HG02870 (cell line): Measurements from ENCODE around the gene MEOX2.

Experiments used
- ATAC-seq: cut with Tn5 transposase; IDR thresholded peaks from one replicate; pipeline ENCODE4 v1.9.1; 2021; ENCODE audit warnings: mild to moderate bottlenecking, moderate library complexity; ENCODE audit not compliant: unreplicated experiment

MEOX2 gene

DNA sequence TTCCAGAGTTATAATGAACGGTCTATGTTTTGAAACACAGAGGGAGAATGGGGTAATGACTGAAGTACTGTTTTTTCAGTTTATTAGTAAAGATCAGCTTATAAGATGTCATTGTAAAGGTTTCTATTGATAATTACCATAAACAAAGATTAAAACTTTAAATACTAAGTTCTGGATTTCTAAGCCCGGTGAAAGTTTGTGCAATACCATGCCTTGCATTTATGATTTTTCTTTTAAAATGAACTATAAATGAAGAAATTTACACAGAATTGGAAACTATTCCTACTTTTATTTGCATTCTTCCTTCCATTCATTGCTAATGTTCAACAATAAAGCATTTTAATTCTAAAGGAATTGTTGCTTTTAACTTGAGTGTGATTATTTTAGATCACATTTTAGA lies 4.9 kb downstream of the MEOX2 start:
- ATAC-seq: no peak

DNA sequence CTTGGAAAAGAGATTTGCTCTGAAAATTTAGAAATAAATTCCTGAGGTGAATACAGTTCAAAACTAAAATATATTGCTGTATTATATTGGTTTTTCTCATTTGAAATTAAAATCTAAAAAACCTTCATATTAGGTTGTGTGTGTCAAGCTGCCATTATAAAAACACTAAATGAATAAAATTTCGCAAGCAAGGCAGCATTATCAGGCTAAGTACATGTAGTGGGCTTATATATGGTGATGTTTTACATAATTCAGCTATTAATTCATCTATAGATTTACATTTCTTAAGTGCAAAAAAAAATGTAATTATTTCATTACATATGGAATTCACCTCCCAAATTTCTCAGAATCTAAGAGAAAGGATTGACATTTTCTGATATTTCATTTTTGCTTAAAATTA lies 5.3 kb downstream of the MEOX2 start:
- no peak for ATAC-seq

DNA sequence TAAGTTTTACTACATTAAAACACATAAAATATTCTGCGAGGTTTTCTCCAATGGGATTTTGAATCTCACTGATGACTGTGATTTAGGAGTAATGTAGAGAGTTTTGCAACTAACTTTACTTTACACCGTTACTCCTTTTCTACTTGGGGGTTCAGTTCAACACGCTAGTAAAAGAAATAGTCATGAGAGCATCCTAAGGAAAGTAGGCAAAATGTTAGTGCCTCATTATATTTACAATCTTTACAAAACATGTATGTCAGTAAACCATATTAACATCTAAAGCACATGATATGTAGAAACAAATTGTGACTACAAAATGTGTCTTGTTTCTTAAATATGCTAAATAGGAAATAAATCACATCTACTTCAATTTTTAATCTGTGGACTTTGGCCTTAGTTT lies 6.0 kb downstream of the MEOX2 start:
- ATAC-seq: no peak

DNA sequence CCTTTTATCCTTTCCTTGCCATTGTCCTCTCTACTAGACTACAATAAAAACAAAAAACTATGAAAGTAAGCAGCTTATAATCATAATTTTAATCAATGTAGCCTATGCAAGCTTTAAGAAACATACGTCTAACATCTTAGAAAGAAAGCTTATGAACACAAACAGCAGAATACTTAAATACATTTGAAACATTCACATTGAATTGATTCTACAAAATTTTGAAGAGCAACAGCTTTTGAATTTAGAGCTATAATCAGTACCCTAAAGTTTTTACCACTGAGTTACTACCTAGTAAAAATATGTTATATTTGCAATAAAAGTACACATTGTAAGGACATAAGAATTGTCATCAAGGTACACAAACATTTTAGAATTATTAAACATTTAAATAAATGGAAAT lies 7.2 kb downstream of the MEOX2 start:
- no peak for ATAC-seq

DNA sequence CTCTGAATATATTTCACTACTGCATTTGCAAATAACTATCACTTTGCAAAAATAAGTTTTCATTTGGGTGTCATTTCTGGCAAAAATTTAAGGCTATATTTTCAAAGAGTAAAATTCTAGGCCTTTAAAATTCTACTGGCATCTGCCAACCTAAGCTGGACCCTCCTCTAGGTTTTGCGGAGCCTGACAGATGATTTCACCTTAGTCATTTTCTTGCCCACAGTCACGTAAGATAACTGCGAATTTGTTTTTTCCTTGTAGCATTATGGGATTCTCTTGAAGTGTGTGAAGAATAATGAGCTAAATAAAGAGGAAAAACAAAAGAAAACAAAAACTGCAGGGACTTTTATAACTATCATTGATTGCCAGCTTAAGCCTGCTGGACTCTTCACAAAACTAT lies 7.8 kb downstream of the MEOX2 start:
- ATAC-seq: no peak

DNA sequence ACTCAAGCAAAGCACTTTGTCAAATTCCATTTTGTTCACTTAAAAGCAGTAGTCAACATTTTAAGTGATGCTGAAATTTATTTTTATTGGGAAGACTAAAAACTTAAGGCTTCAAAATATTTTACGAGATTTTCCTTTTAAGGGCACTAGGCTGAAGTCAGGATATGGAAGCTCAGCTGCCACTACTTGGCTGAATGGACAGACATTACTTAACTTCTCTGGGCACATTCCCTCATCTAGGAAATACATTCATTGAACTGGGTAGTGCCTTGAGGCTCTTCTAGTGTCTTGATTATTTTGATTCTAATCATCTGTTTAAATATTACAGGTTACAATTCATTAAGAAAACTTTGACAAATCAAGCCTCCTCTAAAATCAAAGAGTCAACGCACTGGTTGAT lies 11.1 kb downstream of the MEOX2 start:
- no peak for ATAC-seq

DNA sequence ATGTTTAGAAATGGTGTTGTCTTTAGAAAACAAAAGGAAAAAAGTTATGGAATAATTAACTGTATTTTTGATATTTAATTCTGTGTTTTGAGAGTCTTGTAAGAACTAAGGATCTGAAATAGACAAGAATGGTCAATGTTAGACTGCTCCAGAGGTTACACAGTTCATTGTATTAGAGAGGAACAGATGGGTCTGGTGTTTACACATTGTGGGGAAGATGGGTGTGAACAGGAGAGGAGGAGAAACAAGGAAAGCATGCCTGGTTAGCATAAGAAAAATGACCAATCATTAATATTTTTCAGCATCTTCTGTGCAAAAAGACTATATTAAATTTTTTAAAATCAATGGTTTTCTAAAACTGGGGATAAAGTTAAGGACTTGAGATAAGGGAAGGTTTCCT lies 11.9 kb downstream of the MEOX2 start:
- no peak for ATAC-seq

DNA sequence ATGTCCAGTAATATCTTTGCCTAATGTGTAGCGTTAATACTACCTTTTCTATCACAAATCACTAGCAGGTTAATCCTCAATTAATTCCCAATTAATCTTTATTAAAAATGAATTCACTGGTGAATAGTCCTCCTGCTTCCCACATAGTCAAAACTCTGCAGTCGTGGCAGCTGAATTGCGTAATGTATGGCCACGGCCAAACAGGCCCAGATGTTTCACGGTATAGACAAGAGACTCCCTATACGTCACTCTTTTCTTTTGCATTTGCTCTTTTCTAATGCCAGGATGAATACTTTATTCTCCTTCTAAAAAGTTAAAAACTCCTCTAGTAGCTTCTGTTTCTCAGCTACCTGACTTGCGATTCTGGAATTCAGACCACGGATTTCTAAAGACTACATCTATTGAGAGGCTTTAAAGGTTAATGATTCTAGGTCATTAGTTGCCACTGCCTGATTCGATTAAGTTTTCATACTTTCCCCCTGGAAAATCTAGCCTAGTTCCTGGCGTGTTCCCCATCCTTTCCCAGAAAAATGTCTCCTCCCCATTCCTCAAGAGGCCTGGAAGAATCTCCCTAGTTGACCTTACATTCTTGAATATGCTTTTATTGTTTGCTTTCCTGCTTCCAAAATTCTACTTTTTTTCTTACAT lies 16.9 kb downstream of the MEOX2 start:
- ATAC-seq: no peak

DNA sequence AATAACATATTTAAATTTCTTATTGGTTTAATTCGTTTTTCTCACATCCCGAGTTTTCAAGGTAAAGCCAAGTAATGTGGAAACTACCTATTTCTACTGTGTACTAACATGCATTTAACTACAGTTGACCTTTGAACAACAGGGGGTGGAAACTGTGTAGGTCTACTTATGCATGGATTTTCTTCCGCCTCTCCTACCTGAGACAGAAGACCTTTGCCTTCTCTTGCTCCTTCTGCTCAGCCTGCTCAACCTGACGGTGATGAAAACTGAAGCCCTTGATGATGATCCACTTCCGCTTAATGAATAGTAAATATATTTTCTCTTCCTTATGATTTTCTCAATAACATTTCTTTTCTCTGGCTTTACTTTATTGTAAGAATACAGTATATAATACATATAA lies 18.5 kb downstream of the MEOX2 start:
- no peak for ATAC-seq

DNA sequence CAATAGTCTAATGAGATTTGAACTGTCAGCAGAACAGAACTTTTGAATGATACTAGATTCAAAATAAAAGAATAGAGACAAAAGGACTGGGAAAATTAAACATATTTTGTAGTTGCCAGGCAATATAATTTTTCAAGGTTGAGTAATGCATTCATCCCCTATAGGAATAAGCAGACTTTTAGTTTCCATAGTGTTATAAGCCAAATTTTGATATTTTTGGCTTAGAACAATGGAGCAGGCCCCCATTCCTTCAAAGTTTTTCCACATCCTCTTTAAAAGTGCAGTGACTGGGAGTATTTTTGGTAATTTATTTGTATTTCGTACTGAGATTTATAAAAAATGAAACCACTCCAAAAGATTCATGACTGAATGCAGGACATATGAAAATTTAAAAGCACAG lies 24.0 kb downstream of the MEOX2 start:
- no peak for ATAC-seq

DNA sequence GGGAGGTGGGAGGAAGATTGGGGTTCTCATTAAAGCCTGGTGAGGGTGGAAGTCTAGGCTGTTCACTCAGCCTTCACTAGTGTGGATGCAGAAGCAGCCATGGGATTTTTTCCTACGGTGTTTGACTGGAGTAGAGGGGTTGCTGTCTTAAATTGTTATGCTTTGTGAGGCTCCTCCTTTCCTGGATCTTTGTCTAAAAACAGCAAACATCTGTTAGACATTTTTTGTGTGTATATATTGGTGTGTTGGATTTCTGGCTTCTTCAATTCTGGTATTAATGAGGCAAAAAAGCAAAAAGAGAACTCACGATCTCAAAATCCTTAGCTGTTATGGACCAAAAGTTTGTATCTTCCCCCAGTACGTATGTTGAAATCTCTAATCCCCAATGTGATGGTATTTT lies 28.2 kb downstream of the MEOX2 start:
- ATAC-seq: no peak

DNA sequence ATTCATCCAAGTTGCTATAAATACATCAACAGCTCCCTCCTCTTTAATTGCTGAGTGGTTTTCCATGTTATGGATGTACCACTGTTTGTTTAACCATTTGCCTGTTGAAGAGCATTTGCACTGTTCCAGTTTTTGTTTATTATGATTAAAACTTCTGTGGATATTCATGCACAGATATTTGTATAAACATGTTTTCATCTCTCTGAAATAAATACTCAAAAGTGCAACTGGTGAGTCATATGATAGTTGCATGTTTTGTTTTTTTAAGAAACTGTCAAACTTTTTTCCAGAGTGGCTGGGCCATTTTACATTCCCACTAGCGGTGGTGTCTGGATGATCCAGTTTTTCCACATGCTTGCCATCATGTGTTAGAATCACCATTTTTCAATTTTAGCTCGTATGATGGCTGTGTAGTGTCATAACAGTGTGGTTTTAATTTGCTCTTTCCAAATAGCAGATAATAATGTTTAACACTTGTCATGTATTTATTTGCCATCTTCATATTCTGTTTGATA lies 33.6 kb downstream of the MEOX2 start:
- ATAC-seq: no peak

DNA sequence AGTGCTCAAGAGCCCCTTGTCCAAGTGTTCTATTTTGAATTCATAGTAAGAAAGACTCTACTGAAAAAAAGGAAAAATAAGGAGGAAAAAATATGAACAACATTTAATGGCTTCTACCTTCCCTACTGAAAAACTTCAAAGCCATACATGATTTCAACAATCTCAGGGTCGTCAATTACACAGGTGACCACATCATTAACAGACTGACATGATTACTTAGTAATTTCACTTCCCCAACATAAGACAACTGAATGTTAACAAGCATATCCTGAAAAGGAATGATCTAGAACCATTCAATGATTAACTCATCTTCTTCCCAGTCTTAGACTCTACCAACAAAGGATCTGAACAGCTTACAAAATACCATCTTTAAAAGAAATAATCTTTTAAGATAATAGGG lies 34.8 kb downstream of the MEOX2 start:
- no peak for ATAC-seq

DNA sequence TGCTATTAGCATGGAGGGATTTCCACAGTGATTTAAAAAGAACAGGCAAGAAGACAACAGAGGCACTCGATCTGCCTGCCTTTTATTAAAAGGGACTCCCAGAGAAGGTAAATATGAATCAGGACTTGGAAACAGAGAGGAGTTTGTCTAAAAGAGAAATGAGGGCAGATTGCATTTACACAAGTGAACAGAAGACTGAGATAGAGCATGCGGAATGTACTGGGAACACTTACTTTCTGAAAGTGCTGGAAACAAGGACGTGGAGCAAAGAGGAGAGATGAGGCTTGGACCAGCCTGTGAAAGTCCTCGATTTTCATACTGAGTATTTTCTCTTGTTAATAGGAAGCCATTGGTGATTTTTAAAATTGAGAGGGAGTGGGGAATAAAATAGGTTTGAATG lies 35.7 kb downstream of the MEOX2 start:
- ATAC-seq: no peak

DNA sequence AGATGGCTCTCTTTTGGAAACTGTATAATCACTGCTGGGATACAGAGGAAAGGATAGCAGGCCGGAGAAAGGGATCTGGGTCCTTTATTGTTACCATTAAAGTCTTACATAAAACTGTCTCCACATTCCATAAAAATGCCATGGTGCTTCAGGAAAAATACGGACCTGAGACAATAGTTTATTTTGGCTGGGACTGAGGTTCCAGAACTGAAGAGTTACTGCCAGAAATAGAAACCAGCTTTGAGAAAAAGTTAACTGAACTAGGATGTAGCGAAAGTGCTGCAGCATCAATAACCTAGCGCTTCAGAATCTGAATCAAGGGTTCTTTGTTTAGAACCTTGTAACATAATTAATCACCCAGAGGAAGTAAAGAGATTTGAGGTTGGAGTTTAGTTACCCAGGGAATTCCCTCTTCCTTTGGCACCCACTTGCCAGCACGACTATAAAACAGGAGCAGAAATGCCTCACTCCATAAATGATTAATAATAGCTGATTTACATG lies 38.0 kb downstream of the MEOX2 start:
- ATAC-seq: no peak

DNA sequence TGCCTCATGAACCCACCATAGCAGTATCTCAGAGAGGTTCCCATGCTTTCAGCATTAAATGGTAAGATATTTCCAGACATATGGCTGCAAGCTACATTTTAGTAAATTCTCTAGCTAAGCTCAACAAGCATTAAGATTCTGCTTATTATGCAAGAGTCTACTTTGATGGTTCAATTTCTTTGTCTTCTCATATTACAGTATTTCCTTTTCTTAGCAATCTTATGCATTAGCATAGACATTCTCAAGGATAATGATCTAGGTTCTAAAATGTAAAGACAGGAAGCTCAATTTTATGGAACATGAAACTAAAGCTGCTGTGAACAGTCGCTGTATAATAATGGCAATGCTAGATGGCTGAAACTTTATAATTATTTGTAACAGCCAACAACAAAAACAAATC lies 39.2 kb downstream of the MEOX2 start:
- no peak for ATAC-seq

DNA sequence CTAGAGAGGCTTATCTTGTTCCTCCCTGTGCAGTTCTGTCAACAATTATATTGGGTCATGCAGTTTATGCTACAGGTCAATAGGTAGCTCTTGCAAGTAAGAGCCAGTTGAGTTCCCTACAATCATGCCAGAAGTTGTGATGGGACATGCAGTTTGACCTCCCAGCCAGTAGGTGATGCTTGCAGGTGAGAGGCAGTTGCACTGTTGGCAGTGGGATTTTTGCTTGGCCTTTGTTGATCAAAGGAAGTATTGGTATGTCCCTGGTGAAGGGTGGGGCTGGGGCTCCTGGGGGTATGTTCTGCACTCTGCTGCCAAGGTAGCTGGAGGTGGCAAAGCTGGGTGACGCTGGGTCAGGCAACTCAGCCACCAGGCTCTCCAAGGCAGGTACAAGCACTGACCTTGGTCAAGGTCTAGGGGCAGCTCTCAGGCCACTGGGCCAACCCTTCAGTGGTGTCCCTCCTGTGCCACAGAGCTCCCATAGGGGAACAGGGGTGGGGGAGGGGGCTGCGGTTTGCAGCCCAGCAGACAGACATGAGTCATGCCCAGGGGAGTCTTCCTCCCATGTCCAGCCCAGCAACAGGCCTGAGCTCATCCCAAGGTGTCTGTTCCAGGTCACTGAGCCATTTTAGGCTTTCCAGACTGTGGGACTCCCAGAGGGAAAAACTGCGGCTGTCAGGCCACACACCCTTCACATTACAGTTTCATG lies 43.3 kb downstream of the MEOX2 start:
- ATAC-seq: no peak

DNA sequence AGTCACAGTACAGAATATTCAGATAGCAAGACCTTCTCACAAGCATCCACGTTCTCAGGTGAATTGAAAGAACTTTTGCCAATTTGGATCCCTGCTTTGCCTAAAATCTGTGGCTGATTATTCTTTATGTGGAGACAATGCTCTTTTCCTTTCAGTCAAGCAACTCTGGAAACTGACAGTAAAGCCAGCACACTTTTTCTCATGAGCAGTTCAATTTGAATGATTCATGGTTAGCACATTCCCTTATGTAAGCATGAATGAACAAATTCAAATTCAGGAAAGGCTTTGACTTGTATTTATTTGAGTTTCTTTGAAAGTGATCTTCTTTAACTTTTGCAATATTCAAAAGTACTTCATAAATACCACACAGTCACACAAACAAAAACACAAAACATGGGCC lies 57.6 kb downstream of the MEOX2 start:
- ATAC-seq: no peak

DNA sequence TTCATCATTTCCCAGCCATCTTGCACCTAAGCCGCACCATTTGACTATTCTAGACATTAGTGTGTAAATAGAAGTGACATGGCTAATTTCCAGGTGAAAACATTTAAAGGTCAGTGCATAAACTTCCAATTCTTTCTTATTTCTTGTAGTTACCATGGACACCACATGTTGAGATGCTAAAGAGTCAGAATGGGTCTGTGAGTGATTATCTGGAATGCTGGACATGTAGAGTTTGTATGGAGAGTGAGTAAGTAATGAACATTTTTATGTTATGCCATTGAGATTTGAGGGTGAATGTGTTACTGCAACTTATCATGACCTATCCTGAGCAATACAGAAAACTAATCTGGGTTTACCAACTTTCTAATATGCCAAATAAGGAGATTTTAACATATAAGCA lies 60.4 kb downstream of the MEOX2 start:
- no peak for ATAC-seq

DNA sequence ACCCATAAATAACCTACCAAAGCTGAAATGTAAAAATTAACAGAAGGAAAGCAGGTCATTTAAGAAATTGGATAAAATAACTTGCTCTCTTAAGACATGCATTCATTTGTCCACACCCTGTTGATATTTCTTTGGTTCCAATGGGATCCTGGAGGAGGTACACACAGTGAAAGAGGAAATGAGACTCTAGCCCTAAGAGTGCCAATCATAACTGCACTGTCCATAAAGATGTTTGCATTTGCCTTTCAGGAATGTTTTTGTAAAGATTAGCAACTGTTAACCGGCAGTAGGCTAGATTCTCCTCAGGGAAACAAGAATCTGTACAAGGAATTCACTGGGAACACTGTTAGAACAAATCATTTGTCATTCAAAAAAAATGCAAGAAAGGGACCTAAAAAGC lies 61.0 kb downstream of the MEOX2 start:
- no peak for ATAC-seq

DNA sequence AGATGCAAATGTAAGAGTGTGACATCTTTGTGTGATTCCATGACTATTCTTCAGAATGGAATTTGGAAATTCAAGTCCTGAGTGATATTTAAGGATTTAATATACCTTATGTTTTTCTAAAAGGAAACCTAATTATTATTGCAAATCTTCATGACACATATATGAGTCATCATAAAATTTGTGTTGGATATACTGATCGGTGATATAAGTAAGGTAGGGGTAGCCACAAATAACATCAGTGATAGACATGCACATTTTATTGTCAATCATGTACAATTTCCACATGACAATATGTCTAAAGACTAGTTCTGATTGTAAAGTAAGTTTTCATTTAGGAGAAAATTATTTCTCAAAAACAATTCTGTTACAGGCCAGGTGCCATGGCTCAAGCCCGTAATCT lies 65.0 kb downstream of the MEOX2 start:
- no peak for ATAC-seq

DNA sequence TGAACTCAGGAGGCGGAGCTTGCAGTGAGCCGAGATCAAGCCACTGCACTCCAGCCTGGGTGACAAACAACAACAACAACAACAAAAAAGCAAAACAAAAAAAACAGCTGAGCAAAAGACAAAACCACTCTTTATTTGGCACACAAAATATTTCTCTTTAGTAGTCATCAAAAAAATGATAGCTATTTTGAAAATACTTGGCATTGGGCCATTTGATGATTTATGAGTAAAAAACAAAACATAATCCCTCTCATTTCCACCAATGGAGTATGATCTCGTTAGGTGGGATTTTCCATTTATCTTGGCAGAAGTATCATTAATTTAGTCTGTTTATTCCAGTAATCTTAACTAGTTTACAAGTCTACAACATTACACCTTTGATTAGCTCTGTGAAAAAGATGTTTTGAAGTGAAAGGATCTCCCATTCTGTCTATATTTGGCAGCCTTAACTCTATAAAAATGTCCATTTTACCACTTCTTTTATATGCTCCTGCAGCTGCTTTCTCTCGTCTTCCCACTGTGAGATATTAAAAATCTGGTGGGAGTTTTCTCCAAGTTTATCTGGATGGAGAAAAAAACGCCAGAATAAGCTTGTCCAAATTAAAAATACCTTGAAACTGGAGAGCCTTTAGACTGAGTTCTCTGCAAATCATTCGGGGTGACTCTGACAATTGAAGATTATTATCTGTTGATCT lies 65.8 kb downstream of the MEOX2 start:
- ATAC-seq: no peak
